Measurements from ENCODE around the gene PWP2.
"Not testable (repeated sequence)": the region's sequence is repeated elsewhere in the genome, so short reads cannot be mapped to it uniquely, and the experiment has no call there.

GRCh38 chr21:44159349-44160297, 52.4 kb downstream of the PWP2 start:
- TF ChIP-seq, protein P1, sequence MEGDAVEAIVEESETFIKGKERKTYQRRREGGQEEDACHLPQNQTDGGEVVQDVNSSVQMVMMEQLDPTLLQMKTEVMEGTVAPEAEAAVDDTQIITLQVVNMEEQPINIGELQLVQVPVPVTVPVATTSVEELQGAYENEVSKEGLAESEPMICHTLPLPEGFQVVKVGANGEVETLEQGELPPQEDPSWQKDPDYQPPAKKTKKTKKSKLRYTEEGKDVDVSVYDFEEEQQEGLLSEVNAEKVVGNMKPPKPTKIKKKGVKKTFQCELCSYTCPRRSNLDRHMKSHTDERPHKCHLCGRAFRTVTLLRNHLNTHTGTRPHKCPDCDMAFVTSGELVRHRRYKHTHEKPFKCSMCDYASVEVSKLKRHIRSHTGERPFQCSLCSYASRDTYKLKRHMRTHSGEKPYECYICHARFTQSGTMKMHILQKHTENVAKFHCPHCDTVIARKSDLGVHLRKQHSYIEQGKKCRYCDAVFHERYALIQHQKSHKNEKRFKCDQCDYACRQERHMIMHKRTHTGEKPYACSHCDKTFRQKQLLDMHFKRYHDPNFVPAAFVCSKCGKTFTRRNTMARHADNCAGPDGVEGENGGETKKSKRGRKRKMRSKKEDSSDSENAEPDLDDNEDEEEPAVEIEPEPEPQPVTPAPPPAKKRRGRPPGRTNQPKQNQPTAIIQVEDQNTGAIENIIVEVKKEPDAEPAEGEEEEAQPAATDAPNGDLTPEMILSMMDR (conservative IDR thresholded peaks at IDR 0.05), result not testable (repeated sequence)
- TF ChIP-seq ZFX (IDR thresholded peaks at IDR 0.05), result not testable (repeated sequence)

All from C4-2B (cell line).